Measurements from ENCODE around the gene SLC5A6. TPM values are rescaled to one million over a fixed set of nuclear protein-coding genes. Genes with fewer than 3 reads are reported as not detected.

SLC5A6 gene
- polyA plus RNA-seq, 3 donors: 8.1 to 21.7 (median 10.2) TPM

DNA sequence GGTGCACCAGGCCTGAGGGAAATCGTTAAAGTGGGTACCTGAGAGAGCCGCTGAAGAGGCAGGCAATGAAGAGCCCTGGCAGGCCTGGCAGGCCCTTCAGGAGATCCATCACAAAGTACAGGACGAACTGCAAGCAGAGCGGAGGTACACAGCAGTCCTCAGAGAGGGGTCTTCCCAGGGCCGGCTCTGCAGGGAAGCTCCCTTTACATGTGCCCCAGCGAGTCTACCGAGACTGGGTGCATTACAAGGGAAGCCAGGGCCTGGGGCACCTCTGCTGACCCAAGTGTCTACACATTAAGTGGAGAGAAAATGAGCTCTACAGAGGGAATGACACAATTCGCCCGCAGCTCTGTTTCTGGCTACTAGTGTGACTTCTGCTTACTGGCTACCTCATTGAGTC is 8.3 kb downstream of the SLC5A6 start:
- Histone ChIP-seq H3K27me3 (ENCODE audit: control insufficient read depth in 2 of 2, insufficient read depth in 2 of 2, low read length in 2 of 2) (no peaks in the 10 kb centered on the region), H3K79me2 (ENCODE audit: insufficient read depth, low read length) (no peaks in the 10 kb centered on the region), H4K20me1 (ENCODE audit: insufficient read depth, low read length) (no peaks in the 10 kb centered on the region), H2AFZ (ENCODE audit: insufficient read depth, low read depth, low read length, poor library complexity, severe bottlenecking) (no peak overlapping the region), H3K4me1 (ENCODE audit: control insufficient read depth in 1 of 2, insufficient read depth in 2 of 2, low read length in 2 of 2) (no peaks in the 10 kb centered on the region), H3K4me2 (replicated peaks; ENCODE audit: extremely low read depth, low read length, poor library complexity, severe bottlenecking) (no peak overlapping the region), H3K9ac (ENCODE audit: insufficient read depth, low read length, poor library complexity, severe bottlenecking) (no peak overlapping the region), H3K9me3 (replicated peaks in 1 of 2; ENCODE audit: control insufficient read depth in 1 of 2, insufficient read depth in 1 of 2, low read length in 2 of 2) (no peaks in the 10 kb centered on the region), H3K4me3 (replicated peaks in 1 of 3; ENCODE audit: low read depth in 2 of 3, low read length in 3 of 3) (no peak overlapping the region), H3K27ac (ENCODE audit: low read depth in 1 of 2, low read length in 2 of 2) (no peak overlapping the region), H3K36me3 (replicated peaks in 1 of 2; ENCODE audit: control insufficient read depth in 1 of 2, insufficient read depth in 2 of 2, low read length in 2 of 2) (peaks cover 75 to 85% of the 10 kb centered on the region in 2 donors)
- Mint-ChIP-seq H3K36me3 (peaks cover 69 to 73% of the 10 kb centered on the region in 2 donors), H3K9me3 (no peaks in the 10 kb centered on the region), H3K27ac (peak overlapping the region in 1 of 7 donors; percentile 34), H3K4me3 (no peak overlapping the region), H3K4me1 (no peaks in the 10 kb centered on the region), H3K27me3 (ENCODE audit: low read depth in 3 of 3) (peaks cover 0 to 2% (median 0%) of the 10 kb centered on the region in 3 donors)
- intact Hi-C loops (cut with micrococcal nuclease): no loop called here
- DNase-seq: no peak
- TF ChIP-seq CTCF (IDR thresholded peaks at IDR 0.05): no peak
- 90% methylated on average over 7 of the region's 9 CpGs for WGBS (ENCODE audit: insufficient coverage)

DNA sequence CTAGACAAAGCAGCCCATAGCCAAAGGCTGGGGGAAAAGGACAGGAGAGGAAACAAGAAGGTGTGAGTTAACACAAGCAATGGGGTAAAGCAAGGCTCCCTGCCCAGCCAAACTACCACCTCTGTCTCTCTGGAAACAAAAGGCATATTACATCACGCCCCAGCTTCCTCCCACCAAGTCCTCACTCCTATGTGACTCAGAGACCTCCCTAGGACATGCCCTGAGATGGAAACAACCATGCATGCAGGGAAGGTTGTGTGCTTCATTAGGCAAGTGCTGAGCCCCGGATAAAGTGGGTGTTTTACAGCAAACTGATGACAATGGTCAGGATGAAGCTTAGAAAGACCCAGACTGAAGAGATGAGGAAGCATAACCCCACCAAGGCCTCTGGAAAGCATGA is 9.2 kb downstream of the SLC5A6 start:
- Mint-ChIP-seq H3K9me3 (no peaks in the 10 kb centered on the region), H3K36me3 (peaks cover 61 to 64% of the 10 kb centered on the region in 2 donors), H3K27me3 (ENCODE audit: low read depth in 3 of 3) (peaks cover 0 to 3% (median 0%) of the 10 kb centered on the region in 3 donors), H3K27ac (peak overlapping the region in 2 of 7 donors; percentile 33 to 34), H3K4me1 (no peaks in the 10 kb centered on the region), H3K4me3 (no peak overlapping the region)
- Histone ChIP-seq H3K27me3 (ENCODE audit: control insufficient read depth in 2 of 2, insufficient read depth in 2 of 2, low read length in 2 of 2) (no peaks in the 10 kb centered on the region), H3K9me3 (replicated peaks in 1 of 2; ENCODE audit: control insufficient read depth in 1 of 2, insufficient read depth in 1 of 2, low read length in 2 of 2) (no peaks in the 10 kb centered on the region), H3K4me1 (ENCODE audit: control insufficient read depth in 1 of 2, insufficient read depth in 2 of 2, low read length in 2 of 2) (no peaks in the 10 kb centered on the region), H3K36me3 (replicated peaks in 1 of 2; ENCODE audit: control insufficient read depth in 1 of 2, insufficient read depth in 2 of 2, low read length in 2 of 2) (peaks cover 69 to 76% of the 10 kb centered on the region in 2 donors), H4K20me1 (ENCODE audit: insufficient read depth, low read length) (no peaks in the 10 kb centered on the region), H3K27ac (ENCODE audit: low read depth in 1 of 2, low read length in 2 of 2) (no peak overlapping the region), H3K4me2 (replicated peaks; ENCODE audit: extremely low read depth, low read length, poor library complexity, severe bottlenecking) (no peak overlapping the region), H3K4me3 (replicated peaks in 1 of 3; ENCODE audit: low read depth in 2 of 3, low read length in 3 of 3) (no peak overlapping the region), H3K9ac (ENCODE audit: insufficient read depth, low read length, poor library complexity, severe bottlenecking) (no peak overlapping the region), H3K79me2 (ENCODE audit: insufficient read depth, low read length) (no peaks in the 10 kb centered on the region), H2AFZ (ENCODE audit: insufficient read depth, low read depth, low read length, poor library complexity, severe bottlenecking) (no peak overlapping the region)
- intact Hi-C loops (cut with micrococcal nuclease): no loop called here
- no peak for DNase-seq
- TF ChIP-seq CTCF (IDR thresholded peaks at IDR 0.05): no peak
- 100% methylated on average over 1 of the region's 2 CpGs for WGBS (ENCODE audit: insufficient coverage)

All from CD14-positive monocyte (primary cell).